Mesendoderm (in vitro differentiated cells): ENCODE data around the gene DUSP7.

Source experiments
- DNase-seq: peaks from one replicate; pipeline ENCODE4 v3.0.0; 2013
- H2AK5ac ChIP-seq: 2 replicates; pipeline ENCODE4 v1.6.1; 2013; ENCODE audit warnings: low read length, inconsistent platforms
- H2BK120ac ChIP-seq: 2 replicates; pipeline ENCODE4 v1.6.1; 2013; ENCODE audit warnings: low read depth, mild to moderate bottlenecking, low read length, moderate library complexity, mixed read lengths
- H2BK15ac ChIP-seq: replicated peaks from 2 replicates; pipeline ENCODE4 v1.6.1; 2013; ENCODE audit warnings: low read depth, mild to moderate bottlenecking, moderate library complexity
- H2BK5ac ChIP-seq: 2 replicates; pipeline ENCODE4 v1.6.1; 2013; ENCODE audit warnings: low read length, inconsistent platforms
- H3K18ac ChIP-seq: 2 replicates; pipeline ENCODE4 v1.6.1; 2013; ENCODE audit warnings: mild to moderate bottlenecking, low read length, mixed read lengths
- H3K23ac ChIP-seq: one replicate; pipeline ENCODE4 v1.6.1; 2013; ENCODE audit warnings: low read length
- H3K27ac ChIP-seq: 2 replicates; pipeline ENCODE4 v1.5.1; 2013; ENCODE audit warnings: low read depth, mild to moderate bottlenecking, inconsistent platforms, low read length, moderate library complexity
- H3K27me3 ChIP-seq: 2 replicates; pipeline ENCODE4 v1.6.1; 2013; ENCODE audit warnings: low read length, control low read depth, mild to moderate bottlenecking, inconsistent platforms; ENCODE audit not compliant: insufficient read depth, poor library complexity
- H3K36me3 ChIP-seq: 2 replicates; pipeline ENCODE4 v1.6.1; 2013; ENCODE audit warnings: low read length, inconsistent platforms; ENCODE audit not compliant: control insufficient read depth, insufficient read depth
- H3K4ac ChIP-seq: one replicate; pipeline ENCODE4 v1.6.1; 2013; ENCODE audit warnings: low read depth, mild to moderate bottlenecking, low read length, moderate library complexity
- H3K4me1 ChIP-seq: 2 replicates; pipeline ENCODE4 v1.6.1; 2013; ENCODE audit warnings: low read depth, low read length, inconsistent platforms; ENCODE audit not compliant: control insufficient read depth
- H3K4me2 ChIP-seq: 2 replicates; pipeline ENCODE4 v1.6.1; 2013; ENCODE audit warnings: low read length
- H3K4me3 ChIP-seq: 2 replicates; pipeline ENCODE4 v1.5.1; 2013; ENCODE audit warnings: mild to moderate bottlenecking, low read length
- H3K56ac ChIP-seq: one replicate; pipeline ENCODE4 v1.6.1; 2013; ENCODE audit warnings: low read length
- H3K79me1 ChIP-seq: 2 replicates; pipeline ENCODE4 v1.6.1; 2013; ENCODE audit warnings: low read length, inconsistent platforms
- H3K79me2 ChIP-seq: 2 replicates; pipeline ENCODE4 v1.6.1; 2013; ENCODE audit warnings: mild to moderate bottlenecking, low read length; ENCODE audit not compliant: control insufficient read depth, insufficient read depth
- H3K9ac ChIP-seq: 2 replicates; pipeline ENCODE4 v1.6.1; 2013; ENCODE audit warnings: low read length, inconsistent platforms
- H4K5ac ChIP-seq: one replicate; pipeline ENCODE4 v1.6.1; 2013; ENCODE audit warnings: low read length
- H4K8ac ChIP-seq: one replicate; pipeline ENCODE4 v1.6.1; 2013; ENCODE audit warnings: low read depth, mild to moderate bottlenecking, control low read depth, low read length, moderate library complexity
- WGBS: extraction: QIAGEN DNeasy Blood & Tissue Kit; methylation state at CpG from one replicate; pipeline ENCODE4 v1.1.7; 2013; ENCODE audit warnings: low lambda C conversion rate, missing lambda C conversion rate; ENCODE audit not compliant: insufficient coverage; ENCODE audit errors: extremely low coverage; 5-methylcytosine and 5-hydroxymethylcytosine counted together

Gene DUSP7

GRCh38 chr3:52050571-52050970 lies 5.8 kb downstream of the DUSP7 start:
- Histone ChIP-seq H3K79me2 (no peaks in the 10 kb centered on the region), H3K4me3 (no peak overlapping the region), H3K23ac (no peak overlapping the region), H3K56ac (no peak overlapping the region), H3K79me1 (peaks cover 8% of the 10 kb centered on the region), H3K18ac (no peak overlapping the region), H2BK15ac (no peak overlapping the region), H2BK5ac (no peak overlapping the region), H3K4me2 (no peak overlapping the region), H3K27me3 (no peaks in the 10 kb centered on the region), H3K4ac (no peak overlapping the region), H2AK5ac (no peak overlapping the region), H4K5ac (no peak overlapping the region), H3K9ac (no peak overlapping the region), H3K27ac (no peak overlapping the region), H3K4me1 (peaks cover 5% of the 10 kb centered on the region), H2BK120ac (no peak overlapping the region), H4K8ac (no peak overlapping the region), H3K36me3 (peaks cover 10% of the 10 kb centered on the region)
- no peak for DNase-seq
- no CpG with 5 or more reads among the region's 21 CpGs for WGBS

- H2BK15ac ChIP-seq = no peak overlapping the region
- no peaks in the 10 kb centered on the region for H3K79me2 ChIP-seq
- no peak overlapping the region for H4K5ac ChIP-seq
- H3K4ac ChIP-seq = no peak overlapping the region
- H3K27ac ChIP-seq = no peak overlapping the region
- no peak overlapping the region for H3K18ac ChIP-seq
- H2AK5ac ChIP-seq = no peak overlapping the region
- H3K4me3 ChIP-seq = no peak overlapping the region
- no peak overlapping the region for H3K4me2 ChIP-seq
- peaks cover 8% of the 10 kb centered on the region for H3K79me1 ChIP-seq
- H2BK5ac ChIP-seq = no peak overlapping the region
- no peak overlapping the region for H3K9ac ChIP-seq
- H3K56ac ChIP-seq = no peak overlapping the region
- no peak overlapping the region for H3K23ac ChIP-seq
- peaks cover 10% of the 10 kb centered on the region for H3K36me3 ChIP-seq
- peaks cover 5% of the 10 kb centered on the region for H3K4me1 ChIP-seq
- no peak for DNase-seq
- H4K8ac ChIP-seq = no peak overlapping the region
- no peak overlapping the region for H2BK120ac ChIP-seq
- no CpG with 5 or more reads among the region's 2 CpGs for WGBS
- H3K27me3 ChIP-seq = no peaks in the 10 kb centered on the region
These were observed 6.9 kb downstream of the DUSP7 start for GRCh38 chr3:52049503-52049902.

- Histone ChIP-seq H3K79me1 (peaks cover 7% of the 10 kb centered on the region), H4K8ac (no peak overlapping the region), H3K18ac (no peak overlapping the region), H3K56ac (no peak overlapping the region), H4K5ac (no peak overlapping the region), H3K4ac (no peak overlapping the region), H2AK5ac (no peak overlapping the region), H2BK15ac (no peak overlapping the region), H3K4me1 (peaks cover 3% of the 10 kb centered on the region), H2BK120ac (no peak overlapping the region), H3K27ac (no peak overlapping the region), H3K27me3 (no peaks in the 10 kb centered on the region), H3K4me3 (no peak overlapping the region), H2BK5ac (no peak overlapping the region), H3K9ac (no peak overlapping the region), H3K23ac (no peak overlapping the region), H3K36me3 (peaks cover 7% of the 10 kb centered on the region), H3K79me2 (no peaks in the 10 kb centered on the region), H3K4me2 (no peak overlapping the region)
- no peak for DNase-seq
- no CpG with 5 or more reads among the region's 20 CpGs for WGBS
These were observed 8.9 kb downstream of the DUSP7 start for GRCh38 chr3:52047295-52047960.

- no peak overlapping the region for H4K5ac ChIP-seq
- DNase-seq = no peak
- no peak overlapping the region for H3K56ac ChIP-seq
- H3K9ac ChIP-seq = no peak overlapping the region
- no peak overlapping the region for H2AK5ac ChIP-seq
- H2BK120ac ChIP-seq = no peak overlapping the region
- H3K23ac ChIP-seq = no peak overlapping the region
- no peak overlapping the region for H4K8ac ChIP-seq
- peaks cover 1% of the 10 kb centered on the region for H3K79me1 ChIP-seq
- H3K4me3 ChIP-seq = no peak overlapping the region
- H3K79me2 ChIP-seq = no peaks in the 10 kb centered on the region
- H3K27ac ChIP-seq = no peak overlapping the region
- H3K4me1 ChIP-seq = no peaks in the 10 kb centered on the region
- no peak overlapping the region for H2BK15ac ChIP-seq
- no peaks in the 10 kb centered on the region for H3K27me3 ChIP-seq
- H3K4ac ChIP-seq = no peak overlapping the region
- peaks cover 7% of the 10 kb centered on the region for H3K36me3 ChIP-seq
- no CpG with 5 or more reads among the region's 7 CpGs for WGBS
- H3K4me2 ChIP-seq = no peak overlapping the region
- no peak overlapping the region for H2BK5ac ChIP-seq
- no peak overlapping the region for H3K18ac ChIP-seq
These were observed 9.5 kb downstream of the DUSP7 start for GRCh38 chr3:52046902-52047239.

- H2AK5ac ChIP-seq = no peak overlapping the region
- no peak overlapping the region for H3K18ac ChIP-seq
- no peak overlapping the region for H2BK120ac ChIP-seq
- H3K79me1 ChIP-seq = no peaks in the 10 kb centered on the region
- H3K27ac ChIP-seq = no peak overlapping the region
- no peak overlapping the region for H4K8ac ChIP-seq
- no peaks in the 10 kb centered on the region for H3K79me2 ChIP-seq
- H4K5ac ChIP-seq = no peak overlapping the region
- H3K23ac ChIP-seq = no peak overlapping the region
- H2BK5ac ChIP-seq = no peak overlapping the region
- H3K4me1 ChIP-seq = no peaks in the 10 kb centered on the region
- no peak overlapping the region for H3K56ac ChIP-seq
- no peak overlapping the region for H2BK15ac ChIP-seq
- H3K4me3 ChIP-seq = no peak overlapping the region
- no peak overlapping the region for H3K4me2 ChIP-seq
- no CpG with 5 or more reads among the region's 12 CpGs for WGBS
- H3K9ac ChIP-seq = no peak overlapping the region
- DNase-seq = peak; percentile 33
- no peaks in the 10 kb centered on the region for H3K27me3 ChIP-seq
- H3K36me3 ChIP-seq = peaks cover 7% of the 10 kb centered on the region
- no peak overlapping the region for H3K4ac ChIP-seq
These were observed 10.0 kb downstream of the DUSP7 start for GRCh38 chr3:52046186-52046901.
